H9 (cell line): ENCODE data around the gene CLPTM1L. TPM values are rescaled to one million over a fixed set of nuclear protein-coding genes. Genes with fewer than 3 reads are reported as not detected.

Source experiments
- DNase-seq: peaks from one replicate; pipeline ENCODE4 v3.0.0-alpha.2; 2017
- H2AFZ ChIP-seq: one replicate; pipeline ENCODE4 v1.6.1; 2013; ENCODE audit warnings: mild to moderate bottlenecking, low read length, control low read depth, moderate library complexity
- H2AK5ac ChIP-seq: 2 replicates; pipeline ENCODE4 v1.6.1; 2013; ENCODE audit warnings: low read length, control low read depth, mixed read lengths; ENCODE audit not compliant: insufficient read length
- H2BK120ac ChIP-seq: one replicate; pipeline ENCODE4 v1.6.1; 2013; ENCODE audit warnings: low read depth, mild to moderate bottlenecking, low read length, control low read depth, inconsistent platforms; ENCODE audit not compliant: poor library complexity, severe bottlenecking
- H2BK12ac ChIP-seq: 2 replicates; pipeline ENCODE4 v1.6.1; 2013; ENCODE audit warnings: low read length, control low read depth, mixed read lengths, low read depth; ENCODE audit not compliant: insufficient read length
- H2BK15ac ChIP-seq: 2 replicates; pipeline ENCODE4 v1.6.1; 2013; ENCODE audit warnings: low read depth, low read length, control low read depth
- H2BK20ac ChIP-seq: one replicate; pipeline ENCODE4 v1.6.1; 2013; ENCODE audit warnings: low read depth, mild to moderate bottlenecking, low read length, control low read depth, inconsistent platforms; ENCODE audit not compliant: poor library complexity, severe bottlenecking
- H2BK5ac ChIP-seq: 2 replicates; pipeline ENCODE4 v1.6.1; 2013; ENCODE audit warnings: low read length, control low read depth, mixed read lengths; ENCODE audit not compliant: insufficient read length
- H3K14ac ChIP-seq: 2 replicates; pipeline ENCODE4 v1.6.1; 2013; ENCODE audit warnings: low read length, control low read depth; ENCODE audit not compliant: insufficient read depth
- H3K18ac ChIP-seq: 2 replicates; pipeline ENCODE4 v1.6.1; 2013; ENCODE audit warnings: low read depth, mild to moderate bottlenecking, mixed read lengths, low read length, control low read depth; ENCODE audit not compliant: insufficient read length
- H3K23ac ChIP-seq: 2 replicates; pipeline ENCODE4 v1.6.1; 2013; ENCODE audit warnings: low read length, control low read depth, mixed read lengths, low read depth; ENCODE audit not compliant: insufficient read length
- H3K23me2 ChIP-seq: 2 replicates; pipeline ENCODE4 v1.6.1; 2013; ENCODE audit warnings: low read depth, mild to moderate bottlenecking, mixed read lengths, low read length, control low read depth; ENCODE audit not compliant: insufficient read length, poor library complexity, severe bottlenecking
- H3K27ac ChIP-seq: 2 replicates; pipeline ENCODE4 v1.5.1; 2013; ENCODE audit warnings: low read length, control low read depth, mixed read lengths, low read depth; ENCODE audit not compliant: insufficient read length
- H3K27me3 ChIP-seq: 2 replicates; pipeline ENCODE4 v1.6.1; 2013; ENCODE audit warnings: low read length, control low read depth, inconsistent platforms; ENCODE audit not compliant: insufficient read depth
- H3K4ac ChIP-seq: 2 replicates; pipeline ENCODE4 v1.6.1; 2013; ENCODE audit warnings: low read depth, mild to moderate bottlenecking, control low read depth, inconsistent platforms, low read length, moderate library complexity
- H3K4me1 ChIP-seq: 2 replicates; pipeline ENCODE4 v1.6.1; 2013; ENCODE audit warnings: low read length, control low read depth, inconsistent platforms; ENCODE audit not compliant: insufficient read depth
- H3K4me2 ChIP-seq: 2 replicates; pipeline ENCODE4 v1.6.1; 2013; ENCODE audit warnings: low read length, control low read depth, mixed read lengths; ENCODE audit not compliant: insufficient read length, insufficient read depth
- H3K56ac ChIP-seq: 2 replicates; pipeline ENCODE4 v1.6.1; 2013; ENCODE audit warnings: low read depth, mild to moderate bottlenecking, mixed read lengths, low read length, control low read depth; ENCODE audit not compliant: insufficient read length
- H3K79me1 ChIP-seq: 2 replicates; pipeline ENCODE4 v1.6.1; 2013; ENCODE audit warnings: low read depth, mild to moderate bottlenecking, moderate library complexity, low read length, control low read depth, inconsistent platforms; ENCODE audit not compliant: insufficient read depth, poor library complexity, severe bottlenecking
- H3K79me2 ChIP-seq: 2 replicates; pipeline ENCODE4 v1.6.1; 2013; ENCODE audit warnings: low read length, control low read depth, inconsistent platforms; ENCODE audit not compliant: insufficient read depth
- H3K9ac ChIP-seq: 2 replicates; pipeline ENCODE4 v1.6.1; 2013; ENCODE audit warnings: low read length, control low read depth, mixed read lengths; ENCODE audit not compliant: insufficient read length; ENCODE audit errors: extremely low read depth
- H3K9me3 ChIP-seq: one replicate; pipeline ENCODE4 v1.6.1; 2013; ENCODE audit warnings: low read depth, low read length, inconsistent platforms; ENCODE audit not compliant: control insufficient read depth
- H3T11ph ChIP-seq: one replicate; pipeline ENCODE4 v1.6.1; 2013; ENCODE audit warnings: mild to moderate bottlenecking, low read length, control low read depth, inconsistent platforms
- H4K20me1 ChIP-seq: one replicate; pipeline ENCODE4 v1.6.1; 2013; ENCODE audit not compliant: control insufficient read depth, insufficient read length, insufficient read depth
- H4K5ac ChIP-seq: 2 replicates; pipeline ENCODE4 v1.6.1; 2013; ENCODE audit warnings: low read depth, mild to moderate bottlenecking, mixed read lengths, low read length, control low read depth; ENCODE audit not compliant: insufficient read length
- H4K8ac ChIP-seq: replicated peaks from 2 replicates; pipeline ENCODE4 v1.6.1; 2013; ENCODE audit warnings: low read length, control low read depth, mixed read lengths, low read depth; ENCODE audit not compliant: insufficient read length
- H4K91ac ChIP-seq: 2 replicates; pipeline ENCODE4 v1.6.1; 2013; ENCODE audit warnings: low read depth, mild to moderate bottlenecking, moderate library complexity, mixed read lengths, low read length, control low read depth; ENCODE audit not compliant: insufficient read length
- H3K27ac Mint-ChIP-seq, 3 experiments: 2 replicates in 2 of 3; 3 replicates in 1 of 3; pipeline ENCODE4 v1.8.0; 2020 to 2021; ENCODE audit warnings: mixed read lengths in 3 of 3, mild to moderate bottlenecking in 1 of 3, moderate library complexity in 1 of 3
- H3K27me3 Mint-ChIP-seq: 2 replicates; pipeline ENCODE4 v1.8.0; 2021; ENCODE audit warnings: low read depth, mild to moderate bottlenecking, moderate library complexity, mixed read lengths
- H3K36me3 Mint-ChIP-seq, 3 experiments: 2 replicates in 2 of 3; 3 replicates in 1 of 3; pipeline ENCODE4 v1.8.0; 2020 to 2021; ENCODE audit warnings: low read depth in 3 of 3, mixed read lengths in 3 of 3; ENCODE audit not compliant: insufficient read depth in 1 of 3
- H3K4me1 Mint-ChIP-seq, 2 experiments: 2 replicates each; pipeline ENCODE4 v1.8.0; 2020; ENCODE audit warnings: mixed read lengths in 2 of 2
- H3K4me3 Mint-ChIP-seq, 2 experiments: 2 replicates in 1 of 2; 3 replicates in 1 of 2; pipeline ENCODE4 v1.8.0; 2020 to 2021; ENCODE audit warnings: mild to moderate bottlenecking in 2 of 2, mixed read lengths in 2 of 2, moderate library complexity in 1 of 2
- H3K9me3 Mint-ChIP-seq, 2 experiments: 2 replicates in 1 of 2; 3 replicates in 1 of 2; pipeline ENCODE4 v1.8.0; 2020; ENCODE audit warnings: mild to moderate bottlenecking in 2 of 2, mixed read lengths in 2 of 2, moderate library complexity in 1 of 2
- WGBS: extraction: QIAGEN DNeasy Blood & Tissue Kit; methylation state at CpG from one replicate; pipeline ENCODE4 v1.1.7; 2013; ENCODE audit warnings: missing lambda C conversion rate, low lambda C conversion rate, mixed read lengths; ENCODE audit not compliant: insufficient read length; ENCODE audit errors: extremely low coverage; 5-methylcytosine and 5-hydroxymethylcytosine counted together
- total RNA-seq: library from RNA; stranded (reverse); gene quantifications from 2 replicates; pipeline ENCODE4 v1.2.1, GENCODE V29; 2021
- TF ChIP-seq, protein P1 (sequence below): fragments of 200-600 bp; sonication (generic); conservative IDR thresholded peaks from 3 replicates; pipeline ENCODE4 v1.8.0; 2021; ENCODE audit warnings: antibody characterized with exemption, mild to moderate bottlenecking

The CLPTM1L gene
- total RNA-seq, 1 experiment from 2014 or later: 108 TPM

- DNase-seq: peak; percentile 78
- Histone ChIP-seq H3K27ac (no peak overlapping the region), H3K4me2 (peak overlapping the region; percentile 1)
Measured at GRCh38 chr5:1315709-1316587, 29.0 kb downstream of the CLPTM1L start.

More at GRCh38 chr5:1315709-1316587, 29.0 kb downstream of the CLPTM1L start:
- H3K56ac ChIP-seq: no peak overlapping the region
- H3K4ac ChIP-seq: no peak overlapping the region
- Mint-ChIP-seq H3K27me3 (peaks cover 2% of the 10 kb centered on the region; the same call in 1 of the 2 replicates), H3K36me3 (peaks cover 12 to 39% (median 37%) of the 10 kb centered on the region in 3 experiments; a peak in 6 of 7 replicates), H3K4me1 (peaks cover 24 to 33% of the 10 kb centered on the region in 2 experiments), H3K4me3 (peak overlapping the region in 1 of 2 experiments; percentile 56; a peak in 3 of 5 replicates), H3K9me3 (peaks cover 0 to 7% of the 10 kb centered on the region in 2 experiments; a peak in 3 of 5 replicates), H3K27ac (peak overlapping the region; percentile 37 to 95 (median 94); a peak in 4 of 7 replicates)
- no peaks in the 10 kb centered on the region for H3K79me2 ChIP-seq
- no peak overlapping the region for H3T11ph ChIP-seq
- no peak overlapping the region for H2BK120ac ChIP-seq
- no peak overlapping the region for H2AK5ac ChIP-seq
- no peak overlapping the region; the same call in 1 of the 2 replicates for H3K14ac ChIP-seq
- no peak overlapping the region for H4K5ac ChIP-seq
- H3K9ac ChIP-seq: no peak overlapping the region
- H2AFZ ChIP-seq: no peak overlapping the region
- H4K20me1 ChIP-seq: no peaks in the 10 kb centered on the region
- WGBS: no CpG with 5 or more reads among the region's 33 CpGs
- TF ChIP-seq, protein P1, sequence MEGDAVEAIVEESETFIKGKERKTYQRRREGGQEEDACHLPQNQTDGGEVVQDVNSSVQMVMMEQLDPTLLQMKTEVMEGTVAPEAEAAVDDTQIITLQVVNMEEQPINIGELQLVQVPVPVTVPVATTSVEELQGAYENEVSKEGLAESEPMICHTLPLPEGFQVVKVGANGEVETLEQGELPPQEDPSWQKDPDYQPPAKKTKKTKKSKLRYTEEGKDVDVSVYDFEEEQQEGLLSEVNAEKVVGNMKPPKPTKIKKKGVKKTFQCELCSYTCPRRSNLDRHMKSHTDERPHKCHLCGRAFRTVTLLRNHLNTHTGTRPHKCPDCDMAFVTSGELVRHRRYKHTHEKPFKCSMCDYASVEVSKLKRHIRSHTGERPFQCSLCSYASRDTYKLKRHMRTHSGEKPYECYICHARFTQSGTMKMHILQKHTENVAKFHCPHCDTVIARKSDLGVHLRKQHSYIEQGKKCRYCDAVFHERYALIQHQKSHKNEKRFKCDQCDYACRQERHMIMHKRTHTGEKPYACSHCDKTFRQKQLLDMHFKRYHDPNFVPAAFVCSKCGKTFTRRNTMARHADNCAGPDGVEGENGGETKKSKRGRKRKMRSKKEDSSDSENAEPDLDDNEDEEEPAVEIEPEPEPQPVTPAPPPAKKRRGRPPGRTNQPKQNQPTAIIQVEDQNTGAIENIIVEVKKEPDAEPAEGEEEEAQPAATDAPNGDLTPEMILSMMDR: no peak
- H3K4me1 ChIP-seq: peaks cover 2% of the 10 kb centered on the region; the same call in 1 of the 2 replicates
- H3K79me1 ChIP-seq: no peaks in the 10 kb centered on the region
- no peak overlapping the region for H2BK20ac ChIP-seq
- no peak overlapping the region for H2BK15ac ChIP-seq
- no peaks in the 10 kb centered on the region for H3K27me3 ChIP-seq
- H2BK5ac ChIP-seq: no peak overlapping the region
- H3K23me2 ChIP-seq: no peaks in the 10 kb centered on the region
- H3K23ac ChIP-seq: no peak overlapping the region
- H2BK12ac ChIP-seq: no peak overlapping the region
- no peaks in the 10 kb centered on the region for H3K9me3 ChIP-seq
- H3K18ac ChIP-seq: no peak overlapping the region
- no peak overlapping the region for H4K91ac ChIP-seq
- no peak overlapping the region for H4K8ac ChIP-seq
